ENCODE results near the gene DNAJC5.
A peak's percentile ranks its signal among the peaks of the same experiment; 100 is the strongest.
"Not testable (repeated sequence)": the region's sequence is repeated elsewhere in the genome, so short reads cannot be mapped to it uniquely, and the experiment has no call there.

DNAJC5 gene

DNA sequence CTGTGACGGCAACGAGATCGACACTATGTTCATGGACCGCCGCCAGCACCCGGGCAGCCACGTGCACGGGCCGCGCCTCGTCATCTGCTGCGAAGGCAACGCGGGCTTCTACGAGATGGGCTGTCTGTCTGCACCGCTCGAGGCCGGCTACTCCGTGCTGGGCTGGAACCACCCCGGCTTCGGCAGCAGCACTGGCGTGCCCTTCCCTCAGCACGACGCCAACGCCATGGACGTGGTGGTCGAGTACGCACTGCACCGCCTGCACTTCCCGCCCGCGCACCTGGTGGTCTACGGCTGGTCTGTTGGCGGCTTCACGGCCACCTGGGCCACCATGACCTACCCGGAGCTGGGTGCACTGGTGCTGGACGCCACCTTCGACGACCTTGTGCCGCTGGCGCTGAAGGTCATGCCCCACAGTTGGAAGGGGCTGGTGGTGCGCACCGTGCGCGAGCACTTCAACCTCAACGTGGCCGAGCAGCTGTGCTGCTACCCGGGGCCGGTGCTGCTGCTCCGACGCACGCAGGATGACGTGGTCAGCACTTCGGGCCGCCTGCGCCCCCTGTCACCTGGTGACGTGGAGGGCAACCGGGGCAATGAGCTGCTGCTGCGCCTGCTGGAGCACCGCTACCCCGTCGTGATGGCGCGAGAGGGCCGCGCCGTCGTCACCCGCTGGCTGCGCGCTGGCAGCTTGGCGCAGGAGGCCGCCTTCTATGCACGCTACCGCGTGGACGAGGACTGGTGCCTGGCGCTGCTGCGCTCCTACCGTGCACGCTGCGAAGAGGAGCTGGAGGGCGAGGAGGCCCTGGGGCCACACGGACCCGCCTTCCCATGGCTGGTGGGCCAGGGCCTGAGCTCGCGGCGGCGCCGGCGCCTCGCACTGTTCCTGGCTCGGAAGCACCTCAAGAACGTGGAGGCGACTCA, 32.7 kb upstream of the DNAJC5 start:
- no peak for DNase-seq

DNA sequence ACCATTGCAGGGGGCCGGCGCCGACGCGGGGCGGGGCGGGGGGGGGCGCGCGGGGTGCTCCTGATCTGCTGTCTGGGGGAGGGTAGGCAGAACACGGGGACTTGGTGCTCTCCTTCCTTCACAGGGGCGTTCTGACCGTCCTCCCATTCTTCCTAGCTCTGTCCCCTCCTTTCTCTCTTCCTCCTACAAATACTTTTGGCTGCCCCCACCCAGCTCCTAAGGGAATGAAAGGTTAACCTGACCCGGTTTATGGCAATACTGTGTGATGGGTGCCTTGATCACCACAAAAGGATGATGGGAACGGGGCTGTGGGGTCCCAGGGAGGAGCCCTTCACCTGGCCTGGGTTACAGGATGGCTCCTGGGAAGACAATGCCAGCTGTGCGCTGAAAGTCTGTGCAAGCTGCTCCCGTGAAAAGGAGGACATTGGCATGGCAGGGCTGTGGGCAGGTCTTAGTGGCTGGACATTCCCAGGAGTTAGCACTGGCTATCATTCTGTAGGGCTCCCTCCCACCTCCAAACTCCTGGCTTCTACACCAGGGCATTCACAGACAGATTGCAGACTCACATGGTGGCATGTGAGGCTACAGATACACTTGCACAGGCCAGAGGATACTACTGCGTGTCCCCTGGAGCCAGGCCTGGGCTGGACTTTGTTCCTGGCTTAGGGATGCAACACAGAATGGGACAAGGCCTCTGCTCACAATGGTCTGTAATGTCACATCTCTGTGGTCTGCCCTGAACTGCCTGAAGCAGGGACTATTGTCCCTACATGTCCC, 31.7 kb upstream of the DNAJC5 start:
- no peak for DNase-seq

DNA sequence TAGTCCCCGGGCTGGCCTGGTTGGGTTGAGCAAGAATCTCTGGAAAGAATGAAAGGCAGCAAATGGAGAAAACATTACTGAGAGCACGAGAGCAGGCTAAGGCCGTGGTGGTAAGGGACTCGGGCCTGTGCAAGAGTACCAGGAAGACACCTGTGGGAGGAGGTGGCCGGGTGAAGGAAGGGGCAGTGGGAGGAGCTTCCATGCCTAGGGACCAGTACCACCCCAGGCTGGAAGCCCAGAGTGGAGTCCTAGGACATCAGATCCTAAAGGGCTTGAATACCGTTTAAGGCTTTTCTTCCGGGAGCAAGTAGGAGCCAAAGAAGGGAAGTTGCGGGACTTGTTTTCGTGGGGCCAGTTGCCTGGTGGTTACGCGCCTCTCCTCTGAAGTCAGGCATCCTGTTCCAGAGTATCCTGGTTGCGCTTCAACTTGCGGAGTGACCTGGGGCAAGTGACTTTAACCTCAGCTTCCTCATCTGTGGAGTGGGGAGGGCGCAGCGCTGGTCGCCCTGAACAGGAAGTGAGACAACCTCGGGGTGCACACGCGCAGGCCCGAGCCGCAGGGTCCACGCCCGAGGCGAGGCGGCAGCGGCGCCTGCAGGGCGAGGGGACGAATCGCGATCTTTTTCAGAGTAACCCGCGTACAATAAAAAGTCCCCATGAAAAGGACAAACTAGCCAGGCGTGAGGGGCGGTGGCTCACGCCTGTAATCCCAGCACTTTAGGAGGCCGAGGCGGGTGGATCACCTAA, 31.0 kb upstream of the DNAJC5 start:
- peak; percentile 88 for DNase-seq

DNA sequence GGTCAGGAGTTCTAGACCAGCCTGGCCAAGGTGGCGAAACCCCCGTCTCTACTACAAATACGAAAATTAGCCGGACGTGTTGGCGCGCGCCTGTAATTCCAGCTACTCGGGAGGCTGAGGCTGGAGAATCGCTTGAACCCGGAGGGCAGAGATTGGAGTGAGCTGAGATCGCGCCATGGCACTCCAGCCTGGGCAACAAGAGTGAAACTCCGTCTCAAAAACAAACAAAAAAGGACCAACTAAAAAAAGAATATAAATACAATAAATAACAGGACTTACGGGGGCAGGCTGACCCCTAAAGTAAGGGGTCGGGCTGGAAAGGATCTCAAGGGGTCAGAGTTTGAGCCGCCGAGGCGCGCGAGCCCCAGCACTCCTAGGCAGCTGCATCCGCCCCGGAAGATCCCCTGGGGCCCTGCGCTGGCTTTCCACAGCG, 30.4 kb upstream of the DNAJC5 start:
- DNase-seq, result no peak

DNA sequence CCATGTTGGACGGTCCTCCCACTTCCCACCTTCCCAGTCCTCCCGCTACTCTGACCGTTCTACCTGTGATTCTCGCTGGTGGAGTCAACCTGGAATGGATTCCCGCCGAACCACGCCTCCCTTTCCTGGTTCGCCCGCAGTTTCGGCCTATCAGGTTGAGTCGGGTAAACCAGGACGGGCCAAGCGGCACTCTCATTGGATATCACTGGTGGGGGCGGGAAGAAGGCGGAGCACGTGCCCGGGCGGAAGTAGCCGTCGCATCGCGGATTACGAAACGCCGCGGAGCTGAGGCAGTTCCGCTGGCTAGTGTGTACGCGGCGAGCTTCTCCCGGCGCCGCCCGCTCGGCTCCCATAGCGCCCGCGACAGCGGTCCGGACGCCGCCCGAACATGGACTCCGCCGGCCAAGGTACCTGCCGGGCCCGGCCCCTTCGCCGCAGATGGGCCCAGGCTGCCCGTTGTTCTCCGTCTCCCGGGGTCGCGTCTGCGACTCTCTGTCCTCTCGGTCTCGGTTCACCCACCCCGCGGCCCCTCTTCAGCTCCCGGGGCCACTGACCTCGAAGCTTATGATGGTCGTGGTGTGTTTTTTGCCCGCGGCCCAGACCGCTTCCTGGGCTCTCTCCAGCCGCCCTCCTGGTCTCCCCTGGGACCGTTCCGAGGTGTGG, 29.8 kb upstream of the DNAJC5 start, which contains the start of gene TPD52L2:
TPD52L2 (plus strand) TSS at position 293 of the 663 bp plus-strand sequence; CDS start at position 389, 96 bp downstream.
- DNase-seq, result peak; percentile 99

DNA sequence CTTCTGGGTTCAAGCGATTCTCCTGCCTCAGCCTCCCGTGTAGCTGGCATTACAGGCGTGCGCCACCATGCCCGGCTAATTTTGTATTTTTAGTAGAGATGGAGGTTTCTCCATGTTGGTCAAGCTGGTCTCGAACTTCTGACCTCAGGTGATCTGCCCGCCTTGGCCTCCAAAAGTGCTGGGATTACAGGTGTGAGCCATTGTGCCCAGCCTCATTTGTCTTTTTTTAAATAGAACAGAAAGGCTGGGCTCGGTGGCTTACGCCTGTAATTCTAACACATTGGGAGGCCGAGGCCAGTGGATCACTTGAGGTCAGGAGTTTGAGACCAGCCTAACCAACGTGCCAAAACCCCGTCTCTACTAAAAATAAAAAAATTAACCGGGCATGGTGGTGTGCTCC, 27.9 kb upstream of the DNAJC5 start:
- DNase-seq, result not testable (repeated sequence)

DNA sequence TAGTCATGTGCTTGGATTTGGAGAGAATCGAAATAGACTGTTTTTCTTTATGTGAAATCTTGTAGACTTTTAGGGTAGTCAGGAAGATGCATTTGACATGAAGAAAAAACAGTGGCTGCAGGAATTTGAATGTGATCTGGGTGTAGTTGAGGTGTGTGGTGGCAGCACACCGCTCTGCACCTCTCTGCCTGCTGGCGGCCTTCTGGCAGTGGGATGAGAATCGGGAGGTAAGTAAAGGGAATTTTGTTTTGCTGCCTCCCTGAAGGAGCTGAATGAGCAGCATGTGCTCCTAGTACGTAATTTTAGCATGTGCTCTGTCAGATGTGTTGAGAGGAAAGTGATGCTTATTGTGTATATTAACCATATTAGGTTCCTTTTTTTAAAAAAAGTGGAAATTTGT, 26.7 kb upstream of the DNAJC5 start:
- no peak for DNase-seq

DNA sequence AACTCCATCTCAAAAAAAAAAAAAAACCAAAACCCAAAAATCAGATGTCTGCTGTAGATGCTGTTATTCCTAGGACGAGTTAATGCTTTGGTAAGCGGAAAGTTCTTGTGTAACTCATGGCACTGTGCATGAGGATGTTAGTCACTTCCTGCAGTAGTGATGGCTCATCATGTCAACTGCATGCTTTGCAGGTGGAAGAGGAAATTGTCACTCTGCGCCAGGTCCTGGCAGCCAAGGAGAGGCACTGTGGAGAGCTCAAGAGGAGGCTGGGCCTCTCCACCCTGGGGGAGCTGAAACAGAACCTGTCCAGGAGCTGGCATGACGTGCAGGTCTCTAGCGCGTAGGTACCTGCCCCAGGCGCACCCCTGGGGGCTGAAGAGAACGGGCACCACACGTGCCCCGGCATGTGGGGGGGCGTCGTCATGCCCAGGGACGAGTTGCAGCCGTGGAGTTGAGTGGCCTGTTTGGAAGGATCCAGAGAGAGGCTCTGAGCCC, 21.4 kb upstream of the DNAJC5 start:
- peak; percentile 93 for DNase-seq

DNA sequence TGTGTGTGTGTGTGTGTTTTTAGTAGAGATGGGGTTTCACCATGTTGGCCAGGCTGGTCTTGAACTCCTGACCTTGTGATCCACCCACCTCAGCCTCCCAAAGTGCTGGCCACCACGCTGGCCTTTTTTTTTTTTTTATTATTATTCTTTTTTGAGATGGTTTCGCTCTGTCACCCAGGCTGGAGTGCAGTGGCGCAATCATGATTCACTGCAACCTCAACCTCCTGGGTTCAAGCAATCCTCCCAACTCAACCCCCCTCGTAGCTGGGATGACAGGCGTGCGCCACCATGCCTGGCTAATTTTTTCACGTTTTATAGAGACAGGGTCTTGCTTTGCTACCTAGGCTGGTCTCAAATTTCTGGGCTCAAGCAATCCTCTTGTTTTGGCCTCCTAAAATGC, 20.7 kb upstream of the DNAJC5 start:
- not testable (repeated sequence) for DNase-seq

DNA sequence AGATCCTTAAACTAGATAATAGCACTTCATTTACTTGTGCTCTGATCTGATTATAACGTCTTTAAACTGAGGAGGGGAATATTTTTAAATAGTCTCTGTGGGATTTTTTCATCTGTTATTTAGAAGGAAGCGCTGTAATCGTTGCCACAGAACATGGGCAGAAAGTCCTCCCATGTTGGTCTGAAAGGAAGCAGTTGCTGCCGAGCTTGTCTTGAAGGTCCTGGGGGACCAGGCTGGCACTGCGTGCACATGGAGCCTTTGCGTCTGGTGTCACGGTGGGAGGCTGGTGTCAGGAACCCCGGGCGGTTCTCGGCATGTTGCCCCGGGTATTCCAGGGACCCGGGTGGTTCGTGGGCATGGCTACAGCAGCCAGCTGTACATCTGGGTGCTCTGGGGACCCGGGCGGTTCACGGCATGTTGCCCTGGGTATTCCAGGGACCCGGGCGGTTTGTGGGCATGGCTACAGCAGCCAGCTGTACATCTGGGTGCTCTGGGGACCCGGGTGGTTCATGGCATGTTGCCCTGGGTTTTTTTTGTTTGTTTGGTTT, 18.4 kb upstream of the DNAJC5 start:
- no peak for DNase-seq

DNA sequence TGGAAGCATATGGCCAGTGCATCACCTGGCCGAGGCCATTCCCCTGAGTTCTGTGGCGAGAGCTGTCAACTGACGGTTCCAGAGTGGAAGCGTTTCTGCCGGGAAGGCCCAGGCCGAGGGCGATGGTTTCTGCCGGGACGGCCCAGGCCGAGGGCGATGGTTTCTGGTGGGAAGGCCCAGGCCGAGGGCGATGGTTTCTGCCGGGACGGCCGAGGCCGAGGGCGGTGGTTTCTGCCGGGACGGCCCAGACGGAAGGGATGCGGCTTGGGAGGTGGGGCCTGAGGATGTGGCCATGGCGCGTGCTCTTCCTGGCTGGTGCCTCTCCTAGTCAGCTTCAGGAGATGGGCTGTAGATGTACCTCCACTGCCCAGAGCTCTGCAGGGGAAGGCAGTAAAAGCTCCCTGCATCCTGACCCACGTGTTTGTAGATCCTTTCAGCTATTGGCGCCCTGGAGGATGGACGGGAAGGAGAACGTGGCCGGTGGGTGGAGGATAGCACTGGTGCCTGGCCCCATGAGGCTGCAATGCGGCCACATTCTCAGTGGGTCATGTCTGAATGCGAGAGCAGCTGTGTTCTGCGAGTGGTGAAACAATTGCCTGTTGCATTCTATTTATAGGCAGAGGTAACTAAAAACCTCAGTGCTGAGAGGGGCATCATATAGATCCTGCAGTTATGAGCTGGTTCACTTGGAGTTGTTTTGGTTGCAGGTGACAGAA, 17.0 kb upstream of the DNAJC5 start:
- DNase-seq, result no peak

DNA sequence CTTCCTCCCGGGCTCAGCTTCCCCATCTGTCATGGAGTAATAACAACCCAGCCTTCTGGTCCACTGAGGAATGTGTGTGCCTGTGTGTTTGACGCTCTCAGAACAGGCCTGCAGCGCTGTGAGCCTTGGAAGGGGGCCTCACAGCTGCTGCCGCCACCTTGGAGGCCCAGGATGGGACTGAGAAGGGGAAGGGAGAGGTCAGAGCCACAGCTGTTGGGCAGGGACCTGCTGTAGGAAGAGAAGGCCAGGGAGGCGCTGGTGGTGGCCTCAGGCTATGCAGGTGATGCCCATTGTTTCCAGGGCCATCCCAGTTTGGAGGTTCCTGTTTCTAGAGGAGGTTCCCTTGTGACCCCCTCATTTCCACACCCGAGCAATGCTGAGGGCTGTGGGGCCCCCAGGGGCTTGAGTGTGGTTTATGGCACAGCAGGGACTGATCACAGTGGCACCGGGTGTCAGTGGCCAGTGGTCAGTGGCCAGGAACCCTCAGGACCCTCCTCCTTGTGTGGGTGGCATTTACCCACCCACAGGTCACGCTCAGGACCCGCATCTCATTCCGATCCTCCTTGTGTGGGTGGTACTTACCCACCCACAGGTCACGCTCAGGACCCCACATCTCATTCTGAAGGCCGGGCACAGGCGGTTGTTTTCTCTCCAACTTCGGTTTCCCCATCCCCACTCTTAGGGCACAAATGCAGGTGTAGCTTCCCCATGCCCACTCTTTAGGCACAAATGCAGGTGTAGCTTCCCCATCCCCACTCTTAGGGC, 15.8 kb upstream of the DNAJC5 start:
- no peak for DNase-seq

DNA sequence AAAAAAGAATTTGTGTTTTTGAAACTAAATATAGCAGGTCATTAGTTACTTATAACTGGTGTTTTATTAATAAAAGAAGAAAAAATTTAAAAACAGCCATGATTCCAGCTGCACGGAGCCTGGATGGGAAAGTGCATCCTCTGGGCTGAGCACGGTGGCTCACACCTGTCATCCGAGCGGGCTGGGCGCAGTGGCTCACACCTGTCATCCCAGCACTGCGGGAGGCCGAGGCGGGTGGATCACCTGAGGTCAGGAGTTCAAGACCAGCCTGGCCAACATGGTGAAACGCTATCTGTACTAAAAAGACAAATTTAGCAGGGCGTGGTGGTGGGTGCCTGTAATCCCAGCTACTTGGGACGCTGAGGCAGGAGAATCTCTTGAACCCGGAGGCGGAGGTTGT, 14.0 kb upstream of the DNAJC5 start:
- DNase-seq, result not testable (repeated sequence)

DNA sequence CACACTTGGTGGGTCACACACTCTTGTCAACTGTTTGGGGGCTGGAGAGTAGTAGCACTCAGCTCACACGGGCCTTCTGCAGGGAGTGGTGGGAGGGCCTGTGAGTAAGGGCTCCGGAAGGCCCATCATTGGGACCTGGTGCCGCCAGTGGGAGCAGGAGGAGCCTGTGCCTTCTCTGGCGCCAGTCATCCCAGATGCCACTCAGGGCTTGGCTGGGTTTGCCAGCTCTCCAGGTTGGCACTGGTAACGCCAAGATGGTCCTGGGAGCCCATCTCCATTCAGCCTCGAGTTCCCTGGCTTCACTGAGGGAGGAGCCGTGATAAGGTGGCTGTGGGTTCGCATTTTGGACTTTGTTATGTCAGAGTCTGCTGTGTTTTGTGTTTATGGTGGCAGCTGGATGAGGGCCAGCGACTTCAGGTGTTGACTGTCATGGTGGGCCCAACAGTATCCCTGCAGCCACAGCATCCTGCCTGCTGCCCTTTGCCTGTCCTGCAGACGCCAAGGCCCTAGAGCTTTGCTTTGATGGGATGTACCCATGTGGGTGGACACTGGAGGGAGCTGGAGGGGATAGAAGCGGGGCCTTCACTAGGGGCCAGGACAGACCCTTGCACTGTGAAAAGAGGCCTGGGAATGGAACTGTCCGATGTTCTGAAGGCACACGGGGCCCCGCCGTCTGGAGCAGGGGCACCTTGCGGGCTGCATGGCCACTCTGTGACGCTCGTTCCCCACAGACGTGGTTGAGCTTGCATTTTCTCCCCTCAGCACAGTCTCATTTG, 13.3 kb upstream of the DNAJC5 start:
- DNase-seq, result no peak

DNA sequence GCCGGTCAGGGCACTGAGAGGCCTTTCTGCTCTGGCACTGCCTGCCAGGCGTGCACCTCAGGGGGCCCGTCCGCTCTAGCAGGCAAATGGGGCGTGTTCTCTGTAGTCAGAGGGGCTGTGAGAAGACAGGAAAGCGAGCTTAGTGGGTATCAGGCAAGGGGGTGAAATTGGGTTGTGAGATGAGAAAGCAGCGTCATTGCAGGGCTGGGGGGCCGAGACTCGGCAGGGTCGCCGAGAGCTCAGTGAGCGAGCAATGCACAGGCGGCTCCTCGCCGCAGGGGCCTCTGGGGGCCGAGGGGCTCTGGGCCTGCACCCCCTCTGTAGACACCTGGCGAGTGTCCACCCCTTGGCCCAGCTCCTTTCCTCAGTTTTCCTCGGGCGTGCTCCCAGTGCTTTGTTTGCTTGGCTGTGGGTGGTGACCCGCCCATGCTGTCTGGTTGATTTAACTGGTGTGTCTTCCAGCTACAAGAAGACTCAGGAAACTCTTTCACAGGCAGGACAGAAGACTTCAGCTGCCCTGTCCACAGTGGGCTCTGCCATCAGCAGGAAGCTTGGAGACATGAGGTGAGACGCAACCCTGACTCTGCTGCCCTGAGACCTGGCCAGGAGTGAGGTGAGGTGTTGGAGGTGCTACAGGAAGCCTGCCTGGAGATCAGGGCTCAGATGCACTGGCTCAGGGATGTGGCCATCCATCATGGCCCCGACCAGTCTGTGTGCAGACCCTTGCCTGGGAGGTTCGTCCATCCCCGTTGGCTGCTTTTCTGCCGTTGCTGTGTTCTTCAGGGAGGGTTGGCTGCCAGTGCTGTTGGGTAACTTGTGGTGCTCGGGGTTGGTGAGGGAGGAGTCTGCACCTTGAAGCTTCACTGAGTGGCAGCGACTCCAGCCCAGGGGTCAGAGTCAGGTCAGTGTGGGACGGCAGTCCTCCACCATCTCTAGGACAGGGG, 12.4 kb upstream of the DNAJC5 start:
- DNase-seq, result no peak

DNA sequence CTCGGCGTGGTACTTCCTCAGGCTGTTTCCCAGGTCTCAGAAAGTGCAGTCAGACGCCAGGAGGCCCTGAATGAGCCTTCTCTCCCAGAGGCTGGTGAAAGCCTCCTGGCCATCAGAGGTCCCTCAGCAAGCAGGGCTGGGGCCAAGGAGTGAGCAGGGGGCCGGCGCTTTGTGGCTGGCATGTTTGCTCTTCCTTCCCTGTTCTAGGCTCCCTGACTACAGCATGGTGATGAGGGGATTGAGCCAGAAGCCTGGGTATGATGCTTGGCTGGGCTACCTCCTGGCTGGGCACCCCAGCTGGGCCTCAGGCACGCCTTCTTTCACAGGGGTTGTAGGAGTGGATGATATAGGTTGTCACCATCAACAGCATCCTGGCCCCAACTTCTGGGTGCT, 11.7 kb upstream of the DNAJC5 start:
- DNase-seq, result no peak

DNA sequence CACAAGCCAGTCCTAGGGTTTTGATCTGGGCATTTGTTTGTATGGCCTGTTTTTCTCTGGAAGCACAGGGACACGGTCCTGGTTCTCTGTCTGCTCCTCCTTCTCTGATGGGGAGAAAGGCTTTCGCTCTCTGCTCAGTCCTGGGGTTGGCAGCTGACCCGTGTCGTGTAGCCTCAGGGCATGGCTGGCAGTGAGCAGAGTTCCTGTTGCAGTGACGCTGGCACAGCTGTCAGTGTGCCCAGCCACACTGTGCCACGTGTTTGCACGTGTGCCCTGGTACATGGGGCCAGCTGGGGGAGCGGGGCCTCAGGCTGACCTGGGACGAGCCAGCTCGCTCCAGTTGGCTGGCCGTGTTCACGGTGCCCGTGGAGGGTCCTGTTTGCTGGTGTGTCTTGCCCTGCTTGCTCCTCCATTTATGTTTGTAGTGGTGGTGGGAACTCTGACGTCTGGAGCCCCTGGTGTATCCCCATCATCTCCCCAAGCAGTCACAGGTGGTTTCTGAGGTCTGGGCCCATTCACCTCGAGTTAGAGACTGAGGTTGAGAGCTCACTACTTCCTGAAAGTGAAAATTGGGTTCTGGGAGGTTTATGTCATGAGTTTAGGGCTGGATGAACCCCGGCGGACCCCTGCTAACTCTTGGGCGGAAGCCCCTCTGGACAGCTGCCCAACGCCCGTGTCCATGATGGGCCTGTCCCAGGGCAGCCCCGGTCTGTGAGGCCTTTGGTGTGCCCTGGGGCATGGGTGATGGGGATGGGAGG, 10.2 kb upstream of the DNAJC5 start:
- no peak for DNase-seq

Measured in HCEC 1CT (cell line).